MCF 10A (cell line): Measurements from ENCODE around the gene PARD6B. TPM values are rescaled to one million over a fixed set of nuclear protein-coding genes. Genes with fewer than 3 reads are reported as not detected.

ENCODE experiments used
- BruUV-seq: library from RNA; stranded (reverse); fragments of 400-500 nt; replicated peaks from 2 replicates; lab custom pipeline; 2021; lab: Mats Ljungman, UMichigan
- CTCF ChIA-PET: fragments of 300-600 bp; sonication (Branson Sonifier 250); formaldehyde crosslinking; extraction: SDS; loops from one replicate; lab custom pipeline; 2021; ENCODE audit warnings: antibody characterized with exemption, inconsistent platforms; lab: Yijun Ruan, JAX
- POLR2A ChIA-PET: fragments of 300-600, 350-650 bp; sonication (Branson Sonifier 250); formaldehyde crosslinking; extraction: SDS; loops from one replicate; lab custom pipeline; 2020; ENCODE audit warnings: antibody characterized with exemption, inconsistent platforms; lab: Yijun Ruan, JAX
- DNase-seq: peaks from one replicate; pipeline ENCODE4 v3.0.0-alpha.2; 2018; ENCODE audit not compliant: unreplicated experiment
- H3K27ac Mint-ChIP-seq: one replicate; pipeline ENCODE4 v1.8.0; 2022; ENCODE audit warnings: mild to moderate bottlenecking, low read depth, mixed read lengths; ENCODE audit not compliant: unreplicated experiment
- H3K27me3 Mint-ChIP-seq: one replicate; pipeline ENCODE4 v1.8.0; 2022; ENCODE audit warnings: mixed read lengths; ENCODE audit not compliant: insufficient read depth, unreplicated experiment
- H3K36me3 Mint-ChIP-seq: one replicate; pipeline ENCODE4 v1.8.0; 2022; ENCODE audit warnings: mild to moderate bottlenecking, moderate library complexity, mixed read lengths; ENCODE audit not compliant: insufficient read depth, unreplicated experiment
- H3K4me1 Mint-ChIP-seq: one replicate; pipeline ENCODE4 v1.8.0; 2022; ENCODE audit warnings: mixed read lengths; ENCODE audit not compliant: insufficient read depth, unreplicated experiment
- H3K4me3 Mint-ChIP-seq: one replicate; pipeline ENCODE4 v1.8.0; 2022; ENCODE audit warnings: mild to moderate bottlenecking, moderate library complexity, mixed read lengths; ENCODE audit not compliant: unreplicated experiment
- H3K9me3 Mint-ChIP-seq: one replicate; pipeline ENCODE4 v1.8.0; 2022; ENCODE audit warnings: mixed read lengths; ENCODE audit not compliant: unreplicated experiment
- CTCF ChIP-seq: fragments of 200-600 bp; IDR thresholded peaks from one replicate; pipeline ENCODE4 v1.8.0; 2022; ENCODE audit warnings: antibody characterized with exemption, mild to moderate bottlenecking; ENCODE audit not compliant: unreplicated experiment
- intact Hi-C: fragments of 100-400 bp; cut with micrococcal nuclease; formaldehyde crosslinking; loops from 2 replicates; pipeline ENCODE4 v1.14.1; 2022
- total RNA-seq: library from RNA; stranded (reverse); gene quantifications from 2 replicates; pipeline ENCODE4 v1.2.3, GENCODE V29; 2022

PARD6B gene
- total RNA-seq, 1 experiment from 2014 or later = 5.8 TPM

GRCh38 chr20:50728981-50729874 lies 2.2 kb upstream of the PARD6B start:
- intact Hi-C loops = no loop called here
- no peak for TF ChIP-seq CTCF
- no TSS peak for BruUV-seq
- Mint-ChIP-seq H3K4me1 (peaks cover 31% of the 10 kb centered on the region), H3K4me3 (peak overlapping the region; percentile 77), H3K9me3 (no peaks in the 10 kb centered on the region), H3K27ac (peak overlapping the region; percentile 96), H3K27me3 (no peaks in the 10 kb centered on the region), H3K36me3 (no peaks in the 10 kb centered on the region)
- peak; percentile 84 for DNase-seq
- ChIA-PET CTCF (interaction anchor here (0.7 to 3.3 kb wide), 15 partner anchors 14 to 621 kb away, joined by 3 to 21 read pairs (median 4); partner anchors contain the start of gene ADNP), POLR2A (interaction anchor here (0.6 to 8.8 kb wide), 24 partner anchors 12 to 614 kb away, joined by 3 to 168 read pairs (median 4); partner anchors contain the start of genes ADNP, CEBPB and PTPN1)

GRCh38 chr20:50729901-50730764 lies 1.2 kb upstream of the PARD6B start:
- ChIA-PET POLR2A (interaction anchor here (0.7 to 8.8 kb wide), 23 partner anchors 9 to 610 kb away, joined by 3 to 168 read pairs (median 5); partner anchors contain the start of genes CEBPB and PTPN1), CTCF (interaction anchor here (0.8 to 3.3 kb wide), 8 partner anchors 14 to 149 kb away, joined by 3 to 21 read pairs (median 7); no protein-coding TSS in a partner anchor)
- no peak for TF ChIP-seq CTCF
- Mint-ChIP-seq H3K9me3 (no peaks in the 10 kb centered on the region), H3K27ac (peak overlapping the region; percentile 96), H3K4me1 (peaks cover 31% of the 10 kb centered on the region), H3K36me3 (peaks cover 6% of the 10 kb centered on the region), H3K27me3 (no peaks in the 10 kb centered on the region), H3K4me3 (peak overlapping the region; percentile 77)
- no peak for DNase-seq
- BruUV-seq = no TSS peak
- intact Hi-C loops = no loop called here

- Mint-ChIP-seq H3K4me1 (peaks cover 34% of the 10 kb centered on the region), H3K27me3 (no peaks in the 10 kb centered on the region), H3K36me3 (peaks cover 6% of the 10 kb centered on the region), H3K4me3 (peak overlapping the region; percentile 77), H3K9me3 (no peaks in the 10 kb centered on the region), H3K27ac (peak overlapping the region; percentile 74)
- ChIA-PET CTCF (interaction anchor here (0.8 to 2.2 kb wide), 4 partner anchors 14 to 150 kb away, joined by 3 to 17 read pairs (median 8); no protein-coding TSS in a partner anchor), POLR2A (interaction anchor here (0.7 to 8.8 kb wide), 16 partner anchors 9 to 591 kb away, joined by 3 to 168 read pairs (median 10); partner anchors contain the start of genes CEBPB and PTPN1)
- no peak for TF ChIP-seq CTCF
- intact Hi-C loops = no loop called here
- DNase-seq = no peak
- BruUV-seq = no TSS peak
Observed at GRCh38 chr20:50730765-50731054, 670 bp upstream of the PARD6B start.
